KOPT-K1 (cell line): ENCODE measurements around the gene ANK3.

Experiments used
- H3K27ac ChIP-seq: fragments of 200-600 bp; sonication (generic); 2 replicates; pipeline ENCODE4 v1.5.1; 2016; ENCODE audit warnings: antibody characterized with exemption, mild to moderate bottlenecking, low read depth, low read length; ENCODE audit not compliant: poor library complexity, severe bottlenecking
- H3K36me3 ChIP-seq: fragments of 200-600 bp; sonication (generic); 2 replicates; pipeline ENCODE4 v1.5.1; 2017; ENCODE audit warnings: antibody characterized with exemption, mild to moderate bottlenecking, low read length, moderate library complexity; ENCODE audit not compliant: insufficient read depth
- H3K9me3 ChIP-seq: fragments of 200-600 bp; sonication (generic); 2 replicates; pipeline ENCODE4 v1.5.1; 2017; ENCODE audit warnings: antibody characterized with exemption, low read length, mild to moderate bottlenecking; ENCODE audit not compliant: insufficient read depth, poor library complexity, severe bottlenecking

Gene ANK3

DNA sequence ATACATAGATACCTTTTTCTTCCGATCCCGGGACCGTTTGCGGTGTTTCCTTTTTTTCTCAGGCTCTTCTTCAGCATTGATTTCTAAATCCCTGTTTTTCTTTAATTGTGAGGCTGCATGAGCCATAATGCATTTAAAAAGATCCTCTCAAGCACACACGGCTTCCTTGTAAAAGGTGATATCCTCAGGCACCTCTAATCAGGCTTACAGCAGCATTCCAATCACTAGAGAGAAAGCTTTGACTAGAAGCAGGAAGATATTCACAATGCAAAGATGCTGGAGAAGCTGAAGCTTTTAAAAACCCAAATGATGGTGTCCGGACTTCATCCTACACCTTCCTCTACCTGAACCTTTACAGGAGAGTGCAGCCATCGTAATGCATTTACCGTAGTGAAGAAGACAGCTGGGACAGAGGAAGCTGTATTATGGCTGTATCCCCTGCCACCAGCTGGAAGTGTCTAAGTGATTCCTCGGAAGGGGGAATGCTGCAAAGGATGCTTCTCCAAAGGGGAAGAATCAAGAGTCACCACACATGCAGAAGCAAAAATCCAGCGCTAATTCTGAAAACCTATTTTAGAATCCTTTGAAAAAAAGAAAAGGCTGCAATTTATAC lies at the start of gene ANK3:
ANK3 (minus strand) TSS at position 463 of the 613 bp plus-strand sequence; CDS start at position 126, 337 bp downstream.
- Histone ChIP-seq H3K9me3 (no peaks in the 10 kb centered on the region), H3K27ac (no peak within 1 kb of the TSS), H3K36me3 (no peaks in the 10 kb centered on the region)

DNA sequence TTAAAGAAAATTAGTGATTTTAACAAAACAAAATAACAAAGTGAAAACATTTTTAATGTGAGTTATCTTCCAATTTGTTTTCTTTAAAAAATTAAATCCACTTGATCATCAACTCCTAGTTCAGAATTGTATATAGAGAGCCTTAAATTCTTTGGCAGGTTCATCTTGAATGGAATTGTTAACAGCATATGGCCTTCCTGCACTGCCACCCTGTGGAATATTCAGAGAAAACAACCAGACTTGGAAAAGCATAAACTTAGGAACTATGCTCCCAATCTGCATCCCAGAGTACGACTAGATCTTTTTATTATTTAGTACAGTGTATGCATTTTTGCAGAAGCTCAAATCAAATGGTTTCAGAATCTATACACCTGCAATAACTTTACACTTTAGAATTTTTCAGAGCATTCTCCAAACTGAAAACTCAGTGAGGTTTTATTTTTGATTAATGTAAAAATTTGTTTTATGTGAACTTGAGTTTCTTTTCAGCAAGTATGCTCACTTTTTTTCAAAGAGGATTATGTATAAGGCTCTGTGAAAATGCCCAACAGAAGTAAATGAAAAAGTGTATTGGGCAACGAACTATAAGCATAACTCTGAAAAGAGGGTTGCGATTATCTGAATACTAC lies 44.9 kb upstream of the ANK3 start:
- no peaks in the 10 kb centered on the region for H3K9me3 ChIP-seq
- no peaks in the 10 kb centered on the region for H3K36me3 ChIP-seq
- no peak overlapping the region for H3K27ac ChIP-seq

DNA sequence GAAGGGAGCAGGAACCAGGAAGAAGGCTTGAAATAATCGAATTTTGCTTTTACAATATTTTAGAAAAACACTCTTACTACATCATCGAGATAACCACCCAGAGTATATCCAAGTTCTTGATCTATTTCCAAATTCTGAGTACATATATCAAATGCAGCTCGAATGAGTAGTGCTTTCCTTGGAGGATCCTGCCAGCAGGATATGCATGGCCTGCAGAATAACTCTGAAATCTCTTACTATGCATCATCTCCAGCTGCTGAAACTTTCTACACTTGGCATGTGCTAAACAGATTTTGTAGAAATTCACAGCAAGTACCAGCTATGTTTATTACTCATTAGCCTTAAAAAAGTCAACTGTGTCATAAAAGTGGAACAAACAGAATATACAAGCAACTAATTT lies 44.0 kb upstream of the ANK3 start:
- no peaks in the 10 kb centered on the region for H3K36me3 ChIP-seq
- no peaks in the 10 kb centered on the region for H3K9me3 ChIP-seq
- no peak overlapping the region for H3K27ac ChIP-seq

DNA sequence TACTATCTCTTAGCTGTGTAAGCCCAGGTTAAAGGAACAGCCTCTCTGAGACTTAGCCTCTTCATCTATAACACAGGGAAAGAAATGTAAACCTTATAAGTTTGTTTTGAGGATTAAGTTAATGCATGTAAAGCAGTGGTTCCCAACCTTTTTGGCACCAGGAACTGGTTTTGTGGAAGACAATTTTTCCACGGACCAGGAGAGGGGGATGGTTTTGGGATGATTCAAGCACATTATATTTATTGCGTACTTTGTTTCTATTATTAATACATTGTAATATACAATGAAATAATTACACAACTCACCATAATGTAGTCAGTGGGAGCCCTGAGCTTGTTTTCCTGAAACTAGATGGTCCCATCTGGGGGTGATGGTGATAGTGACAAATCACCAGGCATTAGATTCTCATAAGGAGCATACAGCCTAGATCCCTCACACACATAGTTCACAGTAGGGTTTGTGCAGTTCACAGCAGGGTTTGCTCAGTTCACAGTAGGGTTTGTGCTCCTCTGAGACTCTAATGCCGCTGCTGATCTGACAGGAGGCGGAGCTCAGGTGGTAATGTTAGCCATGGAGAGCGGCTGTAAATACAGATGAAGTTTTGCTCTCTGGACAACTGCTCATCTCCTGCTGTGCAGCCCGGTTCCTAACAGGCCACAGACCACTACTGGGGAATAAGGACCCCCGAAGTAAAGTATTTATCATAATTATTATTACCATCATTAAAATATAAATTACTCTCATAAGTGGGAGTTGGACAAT lies 41.3 kb upstream of the ANK3 start:
- H3K9me3 ChIP-seq = no peaks in the 10 kb centered on the region
- no peak overlapping the region for H3K27ac ChIP-seq
- no peaks in the 10 kb centered on the region for H3K36me3 ChIP-seq

DNA sequence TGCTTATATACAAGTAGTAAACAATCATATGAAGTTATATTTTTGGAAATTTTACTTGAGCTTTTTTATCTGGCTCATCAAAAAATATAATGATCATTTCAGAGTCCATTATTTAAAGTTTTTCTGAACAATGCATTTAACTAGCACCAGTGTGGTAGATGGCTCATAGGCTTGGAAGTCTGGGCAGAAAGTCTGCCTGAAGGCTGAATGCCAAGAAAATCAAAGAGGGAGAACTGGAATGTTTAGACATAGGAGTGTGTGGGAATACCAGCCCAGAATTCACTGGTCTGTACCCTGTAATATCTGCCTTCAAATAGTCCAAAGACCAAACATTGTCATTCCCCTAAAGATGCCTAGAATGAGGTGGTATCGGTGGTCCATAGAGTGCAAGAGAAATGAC lies 40.3 kb upstream of the ANK3 start:
- Histone ChIP-seq H3K9me3 (no peaks in the 10 kb centered on the region), H3K27ac (no peak overlapping the region), H3K36me3 (no peaks in the 10 kb centered on the region)

DNA sequence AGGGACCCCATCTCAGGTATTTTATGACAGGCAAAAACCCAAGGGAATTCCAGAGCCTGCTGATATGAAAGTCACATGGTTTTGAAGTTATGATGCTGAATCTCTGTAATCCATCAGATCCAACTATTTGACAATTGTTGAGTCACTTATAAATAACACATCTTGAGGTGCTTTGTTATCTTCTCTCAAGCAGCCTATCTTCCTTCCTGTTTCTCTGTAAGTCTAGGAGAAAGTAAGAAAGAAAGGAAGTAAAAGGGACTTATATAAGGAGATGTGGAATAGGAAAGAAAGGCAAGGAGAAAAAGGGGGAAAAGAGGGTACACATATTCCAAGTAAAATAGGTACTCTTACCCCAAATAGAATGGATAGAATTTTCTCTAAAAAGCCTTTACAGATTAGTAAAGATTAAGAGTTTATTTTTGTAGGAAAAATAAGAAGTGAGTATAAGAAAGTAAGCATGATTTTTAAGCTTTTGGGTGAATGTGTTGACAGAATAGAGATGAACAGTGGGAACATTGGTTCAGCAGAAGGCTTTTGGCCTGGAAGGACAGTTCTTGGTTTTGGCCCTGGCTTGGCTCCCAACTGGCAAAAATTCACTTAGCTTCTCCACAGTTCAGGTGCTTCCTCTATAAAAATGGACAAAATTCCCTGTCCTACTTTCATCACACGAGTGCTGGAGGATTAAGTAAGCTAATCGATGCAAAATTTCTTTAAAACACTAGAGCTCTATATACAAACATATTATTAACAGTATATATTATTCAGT lies 39.6 kb upstream of the ANK3 start:
- Histone ChIP-seq H3K27ac (no peak overlapping the region), H3K36me3 (no peaks in the 10 kb centered on the region)

DNA sequence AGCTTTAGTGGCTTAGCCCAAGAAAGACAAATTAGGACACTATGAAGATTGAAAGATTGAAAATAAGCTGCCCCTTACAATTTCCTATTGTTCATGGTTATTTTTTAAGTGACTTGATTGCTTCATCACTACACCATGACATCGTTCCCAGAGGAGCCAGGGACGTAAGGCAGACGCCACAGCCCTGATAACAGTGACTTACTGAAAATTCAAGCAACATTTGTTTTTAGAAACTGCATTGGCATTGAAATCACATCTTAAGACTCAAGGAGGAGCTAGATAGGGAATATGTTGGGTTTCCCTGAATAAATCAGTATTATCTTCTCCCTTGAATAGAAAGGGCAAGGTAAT lies 38.7 kb upstream of the ANK3 start:
- no peak overlapping the region for H3K27ac ChIP-seq
- H3K36me3 ChIP-seq = no peaks in the 10 kb centered on the region
- H3K9me3 ChIP-seq = no peaks in the 10 kb centered on the region

More for the DNA sequence above, 39.6 kb upstream of the ANK3 start:
- no peaks in the 10 kb centered on the region for H3K9me3 ChIP-seq

DNA sequence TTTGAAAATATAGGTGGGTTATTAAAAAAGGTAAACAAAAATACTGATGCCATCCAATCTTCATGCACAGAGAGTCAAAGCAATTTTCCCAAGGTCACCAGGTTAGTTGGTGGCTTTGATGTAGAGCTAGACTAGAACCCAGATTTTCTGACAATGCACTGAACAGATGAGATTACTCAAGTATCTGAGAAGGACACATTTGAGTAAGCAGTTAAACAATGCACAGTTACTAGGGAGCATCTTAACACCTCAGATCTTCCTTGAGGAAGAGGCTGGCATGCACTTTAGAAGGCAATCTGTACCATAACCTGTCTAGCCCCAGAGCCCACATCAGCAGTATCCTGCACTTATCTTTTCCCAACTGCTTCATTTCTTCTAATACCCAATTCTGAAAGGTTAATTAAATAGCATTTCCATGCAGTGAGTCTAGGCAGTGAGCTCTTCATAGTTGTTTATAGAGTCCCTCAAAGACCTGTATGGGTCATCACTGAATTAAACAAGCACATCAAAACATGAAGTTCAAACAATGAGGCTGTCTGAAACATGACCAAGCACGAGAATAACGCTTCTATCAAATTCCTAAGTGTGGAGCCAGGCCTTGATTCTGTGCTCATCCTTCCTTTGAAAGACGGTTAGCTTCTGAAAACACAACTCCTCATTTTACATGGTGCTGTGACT lies 38.2 kb upstream of the ANK3 start:
- no peaks in the 10 kb centered on the region for H3K36me3 ChIP-seq
- no peaks in the 10 kb centered on the region for H3K9me3 ChIP-seq
- no peak overlapping the region for H3K27ac ChIP-seq

DNA sequence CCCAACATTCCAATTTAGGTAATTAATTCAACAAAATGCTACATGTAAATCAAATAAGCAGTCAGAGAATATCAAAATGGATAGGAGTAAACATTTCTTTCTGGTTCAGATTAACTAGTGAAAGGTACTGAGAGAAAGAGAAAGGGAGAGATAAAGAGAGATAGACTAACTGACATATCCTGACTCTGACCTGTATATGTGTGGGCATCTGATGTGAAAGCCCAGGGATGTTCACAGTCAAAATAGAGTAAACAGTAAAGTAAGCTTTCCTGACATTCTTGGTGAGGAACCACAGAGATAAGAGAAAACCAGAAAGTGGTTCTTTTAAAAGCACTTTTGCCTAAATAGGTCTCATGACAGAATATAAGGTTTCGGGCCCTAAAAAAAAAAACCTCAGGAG lies 37.5 kb upstream of the ANK3 start:
- Histone ChIP-seq H3K9me3 (no peaks in the 10 kb centered on the region), H3K36me3 (no peaks in the 10 kb centered on the region), H3K27ac (no peak overlapping the region)

DNA sequence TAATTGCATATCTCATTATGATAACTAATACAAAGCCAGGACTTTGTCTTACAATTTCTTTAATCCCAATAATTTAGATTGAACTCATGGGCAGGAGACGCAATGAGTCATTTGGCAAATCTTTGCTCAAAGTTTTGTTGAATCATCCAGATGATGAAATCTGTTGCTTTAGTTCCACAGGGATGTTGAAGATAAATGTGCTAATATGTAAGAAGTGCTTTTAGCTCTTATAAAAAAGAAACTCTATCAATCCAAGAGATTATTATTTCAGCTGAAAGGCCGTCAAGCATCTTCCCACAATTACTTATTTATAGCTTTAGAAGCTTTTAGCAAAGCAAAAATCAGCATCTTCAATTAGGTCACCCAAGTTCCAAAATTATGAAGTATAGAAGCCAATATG lies 36.8 kb upstream of the ANK3 start:
- Histone ChIP-seq H3K27ac (no peak overlapping the region), H3K9me3 (no peaks in the 10 kb centered on the region), H3K36me3 (no peaks in the 10 kb centered on the region)

DNA sequence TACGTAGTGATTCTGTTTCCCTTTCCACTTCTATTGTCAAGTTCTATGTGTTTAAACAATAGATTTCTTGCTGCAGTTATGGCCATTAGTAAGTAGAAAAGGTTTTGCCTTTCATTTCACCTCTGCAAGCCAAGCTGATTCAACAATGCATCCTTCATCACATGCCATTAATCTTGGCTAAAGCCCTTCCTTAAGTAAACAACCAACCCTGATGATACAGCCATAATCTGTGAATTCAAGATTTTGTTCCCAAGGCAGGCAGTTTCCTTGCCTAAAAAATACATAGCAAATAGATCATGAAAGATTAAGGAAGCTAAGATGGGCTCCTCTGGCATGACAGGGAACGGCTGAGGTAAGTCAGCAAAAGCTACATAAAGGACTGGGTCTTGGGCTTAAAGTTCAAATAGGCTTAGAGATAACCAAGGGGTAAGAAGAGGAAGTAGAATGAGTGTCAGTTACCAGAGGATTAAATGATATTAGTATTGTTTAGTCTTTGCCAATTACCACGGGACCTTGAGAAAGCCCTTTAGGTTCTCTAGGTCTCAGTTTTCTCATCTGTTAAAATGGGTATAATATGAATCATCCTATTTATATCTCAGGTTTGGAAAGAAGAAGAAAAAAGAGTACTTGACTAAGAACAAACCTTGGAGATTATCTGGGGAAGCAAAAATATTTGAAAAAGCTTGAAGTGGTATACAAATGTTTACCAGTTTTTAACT lies 35.9 kb upstream of the ANK3 start:
- no peaks in the 10 kb centered on the region for H3K36me3 ChIP-seq
- no peak overlapping the region for H3K27ac ChIP-seq
- H3K9me3 ChIP-seq = no peaks in the 10 kb centered on the region

DNA sequence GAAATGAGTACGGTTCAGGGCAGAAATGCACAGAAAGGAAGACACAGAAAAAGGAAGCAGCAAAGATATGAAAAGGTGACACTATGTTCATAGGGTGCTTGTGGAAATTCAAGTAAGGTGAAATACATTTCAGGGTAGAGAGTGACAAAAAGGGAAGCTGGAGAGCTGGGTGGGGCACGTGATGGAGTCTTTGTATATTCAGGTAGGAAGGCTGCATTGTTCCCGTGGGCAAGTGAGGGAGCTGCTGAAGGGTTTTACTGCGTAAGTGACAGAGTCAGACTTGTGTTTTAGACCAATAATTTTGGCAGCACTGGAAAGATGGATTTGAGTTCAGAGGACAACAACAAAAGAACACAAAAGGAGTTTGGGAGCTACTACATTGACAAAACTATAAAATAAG lies 35.3 kb upstream of the ANK3 start:
- Histone ChIP-seq H3K9me3 (no peaks in the 10 kb centered on the region), H3K27ac (no peak overlapping the region), H3K36me3 (no peaks in the 10 kb centered on the region)

DNA sequence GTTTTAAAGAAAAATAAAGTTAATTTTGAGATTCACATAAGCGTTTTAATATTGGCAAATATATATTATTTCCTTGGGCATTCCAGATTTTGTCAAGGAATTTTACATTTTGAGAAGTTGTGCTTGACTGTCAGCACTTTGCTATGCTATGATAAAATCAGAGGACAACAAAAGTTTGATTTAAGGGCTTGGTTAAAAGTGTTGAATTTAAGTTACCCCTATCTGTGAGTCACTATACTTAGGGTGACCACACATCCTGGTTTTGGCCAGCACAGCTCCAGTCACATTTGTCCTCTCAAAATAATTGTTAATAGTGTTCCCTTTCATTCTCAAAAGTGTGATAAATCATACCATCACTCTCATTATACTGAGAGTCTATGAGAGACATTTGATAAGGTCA lies 34.2 kb upstream of the ANK3 start:
- Histone ChIP-seq H3K27ac (no peak overlapping the region), H3K36me3 (no peaks in the 10 kb centered on the region), H3K9me3 (no peaks in the 10 kb centered on the region)

DNA sequence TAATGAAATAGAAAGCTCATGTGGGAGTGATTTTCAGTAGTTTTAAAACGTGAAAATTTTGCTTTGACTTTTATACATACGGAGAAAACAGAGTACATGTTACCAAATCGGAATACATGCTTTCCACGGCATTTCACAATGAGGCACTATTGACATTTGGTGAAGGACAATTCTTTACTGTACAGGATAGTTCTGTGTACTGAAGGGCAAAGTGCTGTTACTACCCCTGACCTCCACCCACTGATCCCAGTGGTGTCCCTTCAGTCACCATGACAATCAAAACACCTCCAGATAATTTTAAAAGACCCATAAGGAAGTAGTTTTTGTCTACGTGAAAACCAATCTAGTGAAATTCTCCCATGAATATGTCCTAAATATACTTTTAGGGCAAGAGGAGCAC lies 33.1 kb upstream of the ANK3 start:
- Histone ChIP-seq H3K27ac (no peak overlapping the region), H3K9me3 (no peaks in the 10 kb centered on the region), H3K36me3 (no peaks in the 10 kb centered on the region)
